Tibial nerve (tissue), 4 donors: ENCODE data around the gene TSPAN32. TPM values are rescaled to one million over a fixed set of nuclear protein-coding genes. Genes with fewer than 3 reads are reported as not detected.

ENCODE experiments used
- DNase-seq, 2 donors: peaks; one replicate each; pipeline ENCODE4 v3.0.0-alpha.2; 2019; ENCODE audit warnings: low spot score in 2 of 2
- H3K27ac ChIP-seq, 4 donors: fragments of 200-600 bp; sonication (generic) in 3 of 4; one replicate each; pipeline ENCODE4 v1.5.1; 2017 to 2019; ENCODE audit warnings: mild to moderate bottlenecking in 1 of 4
- H3K27me3 ChIP-seq, 2 donors: fragments of 200-600 bp; sonication (generic) in 1 of 2; one replicate each; pipeline versions ENCODE4 v1.5.1 to v1.6.0; 2017 to 2019
- H3K36me3 ChIP-seq, 3 donors: fragments of 200-600 bp; sonication (generic); one replicate each; pipeline ENCODE4 v1.5.1; 2018 to 2019
- H3K4me1 ChIP-seq, 4 donors: fragments of 200-600 bp; sonication (generic) in 3 of 4; one replicate each; pipeline ENCODE4 v1.5.1; 2017 to 2019
- H3K4me3 ChIP-seq, 4 donors: fragments of 200-600 bp; sonication (generic) in 3 of 4; one replicate each; pipeline ENCODE4 v1.5.1; 2017 to 2019; ENCODE audit warnings: mild to moderate bottlenecking in 1 of 4, moderate library complexity in 1 of 4
- H3K9me3 ChIP-seq, 4 donors: fragments of 200-600 bp; sonication (generic) in 3 of 4; one replicate each; pipeline ENCODE4 v1.5.1; 2017 to 2019
- CTCF ChIP-seq, 5 experiments: fragments of 200-600 bp in 3 of 5; fragments of 450-650 bp in 2 of 5; sonication (generic) in 3 of 5; IDR thresholded peaks; one replicate each; pipeline ENCODE4 v1.5.1; 2016 to 2019; ENCODE audit warnings: antibody characterized with exemption in 5 of 5, mild to moderate bottlenecking in 3 of 5, moderate library complexity in 2 of 5
- EP300 ChIP-seq, 2 donors: sonication (generic); formaldehyde crosslinking; IDR thresholded peaks; one replicate each; pipeline ENCODE4 v1.6.1; 2017; ENCODE audit warnings: antibody characterized with exemption in 2 of 2, mild to moderate bottlenecking in 1 of 2
- POLR2A ChIP-seq, 2 donors: fragments of 450-650 bp; IDR thresholded peaks; one replicate each; pipeline ENCODE4 v1.6.1; 2017; ENCODE audit warnings: antibody characterized with exemption in 2 of 2, mild to moderate bottlenecking in 2 of 2, moderate library complexity in 2 of 2
- WGBS, 2 donors: methylation state at CpG; one replicate each; pipeline ENCODE4 v1.1.5; 2018; 5-methylcytosine and 5-hydroxymethylcytosine counted together
- total RNA-seq, 4 donors: library from RNA; depleted of rRNA; stranded (reverse); fragments of >200 nt; gene quantifications; one replicate each; pipeline ENCODE4 v1.1.0, GENCODE V29; 2016

Gene TSPAN32
- total RNA-seq, 4 donors from 2014 or later = 1.8 to 9.0 (median 5.8) TPM

- H3K27me3 ChIP-seq = peaks cover 0 to 4% of the 10 kb centered on the region in 2 donors
- no peaks in the 10 kb centered on the region for H3K9me3 ChIP-seq
- no peak overlapping the region for H3K4me3 ChIP-seq
- no peaks in the 10 kb centered on the region for H3K36me3 ChIP-seq
- H3K27ac ChIP-seq = no peak overlapping the region
- no peak for TF ChIP-seq POLR2A (IDR thresholded peaks at IDR 0.05)
- no peak for TF ChIP-seq CTCF (IDR thresholded peaks at IDR 0.05)
- no peak for TF ChIP-seq EP300 (IDR thresholded peaks at IDR 0.05)
- WGBS, 2 donors = 68 to 71% methylated on average over 6 of the region's 6 CpGs
- peaks cover 0 to 7% (median 0%) of the 10 kb centered on the region in 4 donors for H3K4me1 ChIP-seq
- peak in 1 of 2 donors; percentile 3 for DNase-seq
These were observed 12.5 kb upstream of the TSPAN32 start for GRCh38 chr11:2289350-2289749.

DNA sequence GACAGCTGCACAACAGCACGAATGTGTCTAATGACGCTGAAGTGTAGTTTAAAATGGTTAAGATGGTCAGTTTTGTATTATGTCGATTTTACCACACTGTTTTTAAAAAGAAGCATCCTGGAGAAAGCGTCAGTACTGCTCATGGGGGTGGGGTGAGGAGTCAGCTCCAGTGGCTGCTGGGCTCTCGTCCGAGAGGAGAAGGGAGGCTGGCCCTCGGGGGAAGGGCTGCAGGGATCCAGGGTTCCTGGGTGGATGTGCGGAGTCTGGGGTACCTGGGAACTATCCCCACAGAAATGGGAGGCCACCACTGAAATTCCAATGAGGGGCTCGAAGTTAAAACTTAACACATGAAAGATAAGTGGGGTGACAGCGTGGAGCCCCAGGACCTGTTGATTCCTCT, 12.0 kb upstream of the TSPAN32 start:
- Histone ChIP-seq H3K27ac (no peak overlapping the region), H3K9me3 (no peaks in the 10 kb centered on the region), H3K4me1 (peaks cover 0 to 7% (median 0%) of the 10 kb centered on the region in 4 donors), H3K4me3 (no peak overlapping the region), H3K27me3 (peaks cover 0 to 4% of the 10 kb centered on the region in 2 donors), H3K36me3 (no peaks in the 10 kb centered on the region)
- WGBS, 2 donors = 69 to 76% methylated on average over 10 of the region's 10 CpGs
- TF ChIP-seq EP300 (IDR thresholded peaks at IDR 0.05) = no peak
- no peak for TF ChIP-seq CTCF (IDR thresholded peaks at IDR 0.05)
- no peak for TF ChIP-seq POLR2A (IDR thresholded peaks at IDR 0.05)
- no peak for DNase-seq

DNA sequence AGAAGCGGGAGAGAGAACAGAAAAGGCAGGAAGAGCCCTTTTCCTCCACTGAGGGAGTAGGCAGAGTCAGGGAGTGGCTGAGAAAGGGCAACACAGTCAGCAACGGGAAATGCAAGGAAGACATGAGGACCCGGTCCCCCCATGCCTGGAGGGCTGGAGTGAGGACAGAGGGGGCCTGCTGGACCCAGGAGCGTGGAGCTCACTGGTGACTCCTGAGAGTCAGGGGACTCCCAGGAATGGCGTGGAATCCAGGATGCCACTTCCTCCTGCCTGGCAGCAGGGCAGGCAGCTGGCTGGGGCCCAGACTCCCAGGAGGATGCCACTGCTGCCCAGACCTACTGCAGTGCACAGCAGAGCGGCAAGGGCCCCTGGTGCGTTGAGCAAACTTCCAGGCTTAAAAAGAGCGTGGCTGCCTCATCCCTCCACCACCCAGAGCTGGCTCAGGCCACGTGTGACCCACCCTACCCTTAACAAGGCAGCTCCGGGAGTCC, 11.4 kb upstream of the TSPAN32 start:
- TF ChIP-seq EP300 (IDR thresholded peaks at IDR 0.05) (no peak), CTCF (IDR thresholded peaks at IDR 0.05) (no peak), POLR2A (IDR thresholded peaks at IDR 0.05) (no peak)
- Histone ChIP-seq H3K27ac (no peak overlapping the region), H3K27me3 (peaks cover 0 to 4% of the 10 kb centered on the region in 2 donors), H3K4me1 (peaks cover 0 to 7% (median 0%) of the 10 kb centered on the region in 4 donors), H3K4me3 (no peak overlapping the region), H3K36me3 (no peaks in the 10 kb centered on the region), H3K9me3 (no peaks in the 10 kb centered on the region)
- DNase-seq = no peak
- 45 to 47% methylated on average over 9 to 10 of the region's 10 CpGs for WGBS, 2 donors

- DNase-seq = peak in 1 of 2 donors; percentile 3
- no peaks in the 10 kb centered on the region for H3K9me3 ChIP-seq
- H3K4me3 ChIP-seq = no peak overlapping the region
- H3K36me3 ChIP-seq = no peaks in the 10 kb centered on the region
- no peak overlapping the region for H3K27ac ChIP-seq
- no peaks in the 10 kb centered on the region for H3K4me1 ChIP-seq
- TF ChIP-seq CTCF (IDR thresholded peaks at IDR 0.05) = no peak
- TF ChIP-seq POLR2A (IDR thresholded peaks at IDR 0.05) = no peak
- no peak for TF ChIP-seq EP300 (IDR thresholded peaks at IDR 0.05)
- no peaks in the 10 kb centered on the region for H3K27me3 ChIP-seq
- WGBS, 2 donors = 87 to 91% methylated on average over 20 of the region's 20 CpGs
These were observed 8.3 kb upstream of the TSPAN32 start for GRCh38 chr11:2293531-2293971.

GRCh38 chr11:2293984-2294925, 7.6 kb upstream of the TSPAN32 start:
- peak in 1 of 2 donors; percentile 5 for DNase-seq
- WGBS, 2 donors = 82 to 85% methylated on average over 23 to 27 of the region's 27 CpGs

More at GRCh38 chr11:2293984-2294925, 7.6 kb upstream of the TSPAN32 start:
- no peaks in the 10 kb centered on the region for H3K36me3 ChIP-seq
- TF ChIP-seq POLR2A (IDR thresholded peaks at IDR 0.05) (no peak), EP300 (IDR thresholded peaks at IDR 0.05) (no peak), CTCF (IDR thresholded peaks at IDR 0.05) (peak in 1 of 5 experiments; percentile 11)
- H3K9me3 ChIP-seq = no peaks in the 10 kb centered on the region
- no peak overlapping the region for H3K27ac ChIP-seq
- H3K4me3 ChIP-seq = no peak overlapping the region
- no peaks in the 10 kb centered on the region for H3K4me1 ChIP-seq
- H3K27me3 ChIP-seq = no peaks in the 10 kb centered on the region
